ENCODE data around the gene PMEPA1.

GRCh38 chr20:57650756-57651483 is 58.9 kb downstream of the PMEPA1 start:
- no peak for TF ChIP-seq CTCF (IDR thresholded peaks at IDR 0.05; ENCODE audit: low read depth, low read length)
- TF ChIP-seq EZH2phosphoT487 (IDR thresholded peaks at IDR 0.05; ENCODE audit: low read depth): no peak

Measured in OCI-LY3 (cell line).